ENCODE data around the gene PRSS56. TPM values are rescaled to one million over a fixed set of nuclear protein-coding genes. Genes with fewer than 3 reads are reported as not detected.
"Not testable (repeated sequence)": the region's sequence is repeated elsewhere in the genome, so short reads cannot be mapped to it uniquely, and the experiment has no call there.

The PRSS56 gene
- total RNA-seq, 1 experiment from 2014 or later = not detected

DNA sequence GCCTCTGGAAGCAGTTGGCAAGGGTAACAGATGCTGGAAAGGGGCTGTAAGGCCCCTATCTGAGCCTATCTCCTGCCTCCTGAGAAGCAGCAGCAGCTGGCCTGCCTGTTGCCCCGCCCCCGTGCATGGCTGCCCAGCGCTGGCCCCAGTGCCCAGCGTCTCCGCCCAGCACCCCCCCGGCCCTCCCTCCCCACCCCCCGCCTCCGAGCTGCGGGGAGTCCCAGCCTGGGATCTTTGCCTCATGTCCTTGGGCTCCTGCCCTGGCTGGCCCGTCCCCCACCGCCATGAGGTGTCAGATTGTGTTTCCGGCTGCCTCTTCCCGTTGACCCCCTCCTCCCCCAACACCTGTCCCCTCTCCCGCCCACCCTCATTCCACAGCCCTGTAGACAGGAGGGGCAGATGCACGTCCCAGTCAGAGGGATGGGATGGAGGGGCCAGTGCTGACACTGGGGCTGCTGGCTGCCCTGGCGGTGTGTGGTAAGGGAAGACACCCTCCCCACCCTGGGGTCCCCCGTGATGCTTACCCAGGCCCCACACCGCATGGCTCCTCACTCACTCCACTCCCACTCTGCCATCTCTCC, 5.7 kb downstream of the PRSS56 start, which contains the start of gene CHRND:
Gene CHRND, plus strand, starts transcription at position 370 of the 581 bp plus-strand sequence. Its CDS starts 56 bp downstream, at position 426.
- DNase-seq (ENCODE audit: low read depth) = peak; percentile 29

- no peak for DNase-seq (ENCODE audit: low read depth)
These were observed 6.3 kb downstream of the PRSS56 start for GRCh38 chr2:232526372-232526941.

DNA sequence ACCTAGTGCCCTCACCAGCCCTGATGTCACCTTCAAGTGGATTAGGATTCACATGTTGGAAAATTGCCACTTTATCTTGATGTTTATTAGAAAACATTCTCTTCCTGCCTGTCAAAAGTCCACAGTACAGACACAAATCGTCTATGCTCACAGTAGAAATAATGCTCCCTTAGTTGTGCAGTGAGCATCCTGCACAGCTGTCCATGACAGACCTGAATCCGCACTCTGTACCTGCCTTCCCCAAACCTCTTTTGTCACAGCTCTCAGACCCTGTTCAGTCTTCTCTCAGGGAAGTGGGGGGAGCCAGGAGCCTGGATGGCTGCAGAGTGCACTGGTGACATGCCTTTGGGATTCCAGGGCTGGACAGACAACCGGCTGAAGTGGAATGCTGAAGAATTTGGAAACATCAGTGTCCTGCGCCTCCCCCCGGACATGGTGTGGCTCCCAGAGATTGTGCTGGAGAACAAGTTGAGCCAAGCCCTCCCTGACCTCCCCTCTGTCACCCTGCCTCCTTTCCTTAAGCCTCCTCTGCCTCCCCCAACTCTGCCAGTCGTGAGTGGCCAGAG, 7.8 kb downstream of the PRSS56 start:
- no peak for DNase-seq (ENCODE audit: low read depth)

- DNase-seq (ENCODE audit: low read depth) = peak; percentile 59
These were observed 8.7 kb downstream of the PRSS56 start for GRCh38 chr2:232528746-232529460.

- DNase-seq (ENCODE audit: low read depth) = no peak
These were observed 9.8 kb downstream of the PRSS56 start for GRCh38 chr2:232529806-232530547.

DNA sequence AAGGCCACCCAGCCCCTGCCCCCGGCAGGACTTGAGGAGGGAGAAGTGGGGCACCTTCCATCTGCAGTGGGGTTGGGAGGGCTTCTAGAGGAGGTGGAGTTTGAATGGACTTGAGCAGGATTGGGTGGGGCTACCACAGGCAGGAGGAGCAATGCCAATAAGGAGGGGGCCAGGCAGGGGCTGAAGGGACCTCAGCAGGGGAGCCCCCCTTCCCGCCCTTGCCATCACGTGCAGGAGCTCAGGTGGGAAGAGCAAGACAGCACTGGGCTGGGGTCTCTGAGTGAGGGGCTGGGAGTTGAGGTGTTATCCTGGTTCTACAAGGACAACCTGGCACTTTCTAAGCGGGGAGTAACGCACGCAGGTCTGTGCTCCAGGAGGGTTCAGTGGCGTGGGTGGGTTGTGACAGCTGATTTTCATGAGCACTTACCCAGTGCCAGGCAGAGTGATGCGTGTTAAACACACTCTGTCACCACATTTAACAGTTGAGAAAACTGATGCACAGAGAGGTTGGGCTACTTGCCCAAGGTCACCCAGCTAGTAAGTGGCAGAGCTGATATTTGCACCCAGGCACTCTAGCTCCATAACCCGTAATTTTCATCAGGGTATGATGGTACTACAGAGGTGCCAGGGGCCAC, 10.6 kb downstream of the PRSS56 start:
- no peak for DNase-seq (ENCODE audit: low read depth)

- DNase-seq (ENCODE audit: low read depth) = no peak
These were observed 12.2 kb downstream of the PRSS56 start for GRCh38 chr2:232532419-232532818.

DNA sequence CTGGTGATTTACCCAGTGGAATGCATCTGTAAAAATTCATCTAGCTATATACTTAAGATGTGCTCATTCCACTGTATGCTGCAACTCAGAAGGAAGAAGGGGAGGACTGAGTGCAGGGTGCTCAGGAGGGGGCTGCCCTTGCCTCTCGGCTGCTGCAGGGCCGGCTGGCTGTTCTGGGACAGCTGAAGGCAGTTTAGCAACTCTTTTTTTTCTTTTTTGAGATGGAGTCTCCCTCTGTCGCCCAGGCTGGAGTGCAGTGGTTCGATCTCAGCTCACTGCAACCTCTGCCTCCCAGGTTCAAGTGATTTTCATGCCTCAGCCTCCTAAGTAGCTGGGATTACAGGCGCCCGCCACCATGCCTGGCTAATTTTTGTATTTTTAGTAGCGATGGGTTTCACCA, 12.6 kb downstream of the PRSS56 start:
- DNase-seq (ENCODE audit: low read depth) = not testable (repeated sequence)

DNA sequence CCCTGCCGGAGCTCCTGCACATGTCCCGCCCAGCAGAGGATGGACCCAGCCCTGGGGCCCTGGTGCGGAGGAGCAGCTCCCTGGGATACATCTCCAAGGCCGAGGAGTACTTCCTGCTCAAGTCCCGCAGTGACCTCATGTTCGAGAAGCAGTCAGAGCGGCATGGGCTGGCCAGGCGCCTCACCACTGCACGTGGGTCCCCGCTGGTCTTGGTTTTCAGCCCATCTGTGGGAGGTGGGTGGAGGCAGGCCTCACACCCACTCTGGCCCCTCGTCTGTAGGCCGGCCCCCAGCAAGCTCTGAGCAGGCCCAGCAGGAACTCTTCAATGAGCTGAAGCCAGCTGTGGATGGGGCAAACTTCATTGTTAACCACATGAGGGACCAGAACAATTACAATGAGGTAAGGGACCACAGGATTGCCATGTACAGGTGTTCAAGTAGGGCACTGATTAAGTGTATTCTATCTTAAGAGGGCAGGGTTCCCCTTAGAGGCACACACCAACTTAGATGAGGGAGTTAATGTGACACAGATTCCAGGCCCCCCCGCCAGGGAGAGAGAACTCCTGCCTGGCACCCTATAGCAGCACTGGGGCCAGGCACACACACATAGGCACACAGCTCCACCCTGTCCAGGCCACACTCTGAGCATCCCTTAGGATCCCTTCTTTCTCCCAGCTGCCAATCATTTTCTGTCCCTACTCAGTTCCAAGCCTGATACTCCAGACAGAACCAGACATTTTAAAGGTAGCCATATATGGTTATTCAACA, 13.9 kb downstream of the PRSS56 start:
- DNase-seq (ENCODE audit: low read depth) = peak; percentile 32

GRCh38 chr2:232534940-232535651, 14.9 kb downstream of the PRSS56 start:
- DNase-seq (ENCODE audit: low read depth) = no peak

DNA sequence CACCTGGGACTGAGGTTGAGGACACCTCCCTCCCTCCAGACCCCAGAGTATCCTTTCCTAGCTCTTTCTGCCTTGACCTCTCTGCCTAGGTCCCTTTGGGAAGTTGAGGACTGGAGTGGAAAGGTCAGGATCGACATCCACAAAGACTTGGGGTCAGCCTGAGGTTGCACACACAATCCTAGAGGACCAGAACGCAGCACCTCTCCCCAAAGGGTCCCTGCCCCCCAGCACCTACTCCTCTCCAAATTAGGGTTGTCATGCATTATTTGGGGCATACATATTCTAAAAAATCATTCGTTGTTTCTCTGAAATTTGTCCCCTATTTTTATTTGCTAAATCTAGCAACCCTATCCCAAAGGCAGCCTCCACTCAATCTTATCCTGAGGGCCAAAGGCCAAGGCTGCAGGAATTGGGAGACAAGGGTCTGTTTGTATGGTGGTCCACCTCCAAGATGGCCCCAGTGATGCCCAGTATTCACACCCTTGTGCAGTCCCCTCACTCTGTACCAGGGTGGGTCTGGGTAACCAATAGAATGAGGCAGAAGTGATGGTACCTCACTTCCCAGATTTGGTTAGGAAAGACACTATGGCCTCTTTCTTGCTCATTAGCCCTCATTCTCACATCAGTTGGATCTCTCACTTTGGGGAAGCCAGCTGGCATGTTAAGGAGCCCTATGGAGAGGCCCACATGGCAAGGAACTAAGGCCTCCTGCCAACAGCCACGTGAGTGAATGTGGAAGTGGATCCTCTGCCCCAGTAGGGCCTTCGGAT, 15.8 kb downstream of the PRSS56 start:
- DNase-seq (ENCODE audit: low read depth) = no peak

DNA sequence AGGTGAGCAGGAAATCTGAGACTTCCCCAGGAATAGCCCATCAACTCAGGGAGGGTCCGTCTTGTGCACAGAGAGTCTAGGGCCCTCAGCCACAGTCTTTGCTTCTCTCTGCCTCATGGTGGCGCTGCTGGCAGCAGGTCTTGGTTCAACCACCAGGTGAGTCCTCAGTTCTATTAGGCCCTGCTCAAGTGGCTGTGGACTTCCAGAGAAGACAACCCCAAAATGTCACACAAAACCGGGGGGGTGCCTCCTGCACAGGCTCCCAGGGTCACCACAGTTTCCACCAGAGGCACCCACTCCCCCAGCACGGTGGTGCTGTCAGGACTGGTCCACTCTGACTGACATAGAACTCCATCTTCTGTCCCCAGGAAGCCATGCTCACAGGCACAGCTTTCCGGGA, 16.9 kb downstream of the PRSS56 start:
- DNase-seq (ENCODE audit: low read depth) = no peak

DNA sequence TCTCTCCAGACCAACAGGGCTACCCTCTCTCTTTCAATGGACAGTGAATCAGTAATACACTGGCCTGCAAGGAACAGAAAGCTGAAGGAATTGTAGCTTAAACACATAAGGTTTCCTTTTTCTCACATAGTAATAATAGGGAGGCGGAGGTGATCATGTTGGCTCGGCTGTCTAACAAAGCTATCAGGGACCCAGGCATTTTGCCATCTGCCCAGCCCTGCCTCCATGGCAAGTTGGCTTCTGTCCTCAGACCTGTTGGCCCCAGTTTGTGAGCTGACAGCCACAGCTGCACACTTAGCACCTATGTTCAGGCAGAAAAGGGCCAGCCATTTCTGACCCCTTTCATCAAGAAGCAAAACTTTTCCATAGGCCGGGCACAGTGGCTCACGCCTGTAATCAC, 17.3 kb downstream of the PRSS56 start:
- DNase-seq (ENCODE audit: low read depth) = no peak

DNA sequence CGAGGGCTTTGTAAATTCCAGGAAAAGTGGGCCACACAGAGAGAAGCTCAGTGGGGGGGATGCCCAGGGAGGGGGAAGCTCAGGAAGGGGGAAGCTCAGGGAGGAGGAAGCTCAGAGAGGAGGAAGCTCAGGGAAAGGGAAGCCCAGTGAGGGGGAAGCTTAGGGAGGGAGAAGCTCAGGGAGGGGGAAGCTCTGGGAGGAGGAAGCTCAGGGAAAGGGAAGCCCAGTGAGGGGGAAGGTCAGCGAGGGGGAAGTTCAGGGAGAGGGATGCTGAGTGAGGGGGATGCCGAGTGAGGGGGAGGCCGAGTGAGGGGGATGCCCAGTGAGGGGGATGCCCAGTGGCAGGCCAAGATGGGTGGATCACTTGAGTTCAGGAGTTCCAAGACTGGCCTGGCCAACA, 18.5 kb downstream of the PRSS56 start:
- no peak for DNase-seq (ENCODE audit: low read depth)

GRCh38 chr2:232539298-232540231, 19.4 kb downstream of the PRSS56 start, which contains the start of gene CHRNG:
TSS of gene CHRNG (plus strand) at chr2:232539692. CDS start at chr2:232539748, 56 bp downstream.
- DNase-seq (ENCODE audit: low read depth) = no peak

GRCh38 chr2:232540441-232541041, 20.4 kb downstream of the PRSS56 start:
- no peak for DNase-seq (ENCODE audit: low read depth)

DNA sequence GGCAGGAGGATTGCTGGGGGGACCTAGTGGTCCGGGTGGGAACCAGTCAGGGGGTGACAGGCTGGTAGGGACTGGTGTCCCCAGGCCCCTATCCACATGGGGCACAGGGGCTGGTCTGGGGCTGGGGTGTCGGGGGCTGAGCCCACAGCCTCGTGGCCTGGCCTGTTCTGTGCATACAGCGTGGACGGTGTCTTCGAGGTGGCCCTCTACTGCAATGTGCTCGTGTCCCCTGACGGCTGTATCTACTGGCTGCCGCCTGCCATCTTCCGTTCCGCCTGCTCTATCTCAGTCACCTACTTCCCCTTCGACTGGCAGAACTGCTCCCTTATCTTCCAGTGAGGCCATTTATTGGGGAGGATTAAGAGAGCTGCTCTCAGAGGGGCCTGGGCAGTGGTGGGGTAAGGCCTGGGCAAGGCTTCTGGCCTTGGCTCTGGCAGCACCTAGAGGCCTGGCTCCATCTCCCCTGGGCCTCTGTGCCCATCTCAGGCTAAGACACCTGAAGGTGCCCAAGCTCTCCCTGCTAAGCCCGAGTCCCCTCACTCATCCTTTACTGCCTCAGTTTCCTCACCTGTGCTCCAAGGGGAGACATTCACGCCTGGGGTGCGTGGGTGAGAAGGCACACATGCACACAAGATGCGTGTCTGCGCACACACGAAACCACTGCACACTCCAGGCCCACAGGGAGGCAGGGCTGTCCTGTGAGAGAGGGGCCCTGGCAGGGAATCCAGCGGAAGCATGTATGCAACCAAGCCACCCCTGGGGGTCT, 21.2 kb downstream of the PRSS56 start:
- DNase-seq (ENCODE audit: low read depth) = no peak
